Stromal cell of bone marrow (primary cell): ENCODE measurements around the gene PRKCZ.
A peak's percentile ranks its signal among the peaks of the same experiment; 100 is the strongest.

Experiments used
- DNase-seq: peaks from one replicate; pipeline ENCODE4 v3.0.0-alpha.2; 2012; ENCODE audit warnings: low read depth

The PRKCZ gene

GRCh38 chr1:2067393-2067792 is 17.2 kb downstream of the PRKCZ start:
- no peak for DNase-seq

- DNase-seq, result no peak
These were observed 17.8 kb downstream of the PRKCZ start for GRCh38 chr1:2067981-2068380.

- DNase-seq, result no peak
These were observed 18.7 kb downstream of the PRKCZ start for GRCh38 chr1:2068951-2069350.

GRCh38 chr1:2070016-2070415 is 19.8 kb downstream of the PRKCZ start:
- no peak for DNase-seq

GRCh38 chr1:2070800-2071530 is 20.8 kb downstream of the PRKCZ start:
- no peak for DNase-seq

GRCh38 chr1:2072109-2072806 is 22.0 kb downstream of the PRKCZ start:
- DNase-seq, result no peak

- DNase-seq, result no peak
These were observed 22.7 kb downstream of the PRKCZ start for GRCh38 chr1:2072891-2073290.

GRCh38 chr1:2073382-2074230 is 23.4 kb downstream of the PRKCZ start:
- peak; percentile 12 for DNase-seq

GRCh38 chr1:2074396-2074795 is 24.2 kb downstream of the PRKCZ start:
- DNase-seq, result no peak

GRCh38 chr1:2074944-2075740 is 24.9 kb downstream of the PRKCZ start:
- DNase-seq, result no peak

GRCh38 chr1:2076826-2077225 is 26.6 kb downstream of the PRKCZ start:
- no peak for DNase-seq

GRCh38 chr1:2078170-2078569 is 28.0 kb downstream of the PRKCZ start:
- no peak for DNase-seq

GRCh38 chr1:2079396-2080085 is 29.3 kb downstream of the PRKCZ start:
- no peak for DNase-seq

- DNase-seq, result no peak
These were observed 29.9 kb downstream of the PRKCZ start for GRCh38 chr1:2080140-2080539.

GRCh38 chr1:2080884-2081283 is 30.7 kb downstream of the PRKCZ start:
- DNase-seq, result no peak

- DNase-seq, result no peak
These were observed 31.2 kb downstream of the PRKCZ start for GRCh38 chr1:2081326-2081885.

- no peak for DNase-seq
These were observed 31.9 kb downstream of the PRKCZ start for GRCh38 chr1:2082064-2082463.

- DNase-seq, result no peak
These were observed 33.5 kb downstream of the PRKCZ start for GRCh38 chr1:2083666-2084065.

GRCh38 chr1:2084306-2084705 is 34.1 kb downstream of the PRKCZ start:
- no peak for DNase-seq

- DNase-seq, result no peak
These were observed 34.9 kb downstream of the PRKCZ start for GRCh38 chr1:2085080-2085479.

GRCh38 chr1:2086446-2087078 is 36.4 kb downstream of the PRKCZ start:
- no peak for DNase-seq
